Mucosa of descending colon (tissue), 3 donors: ENCODE data around the gene SRR. TPM values are rescaled to one million over a fixed set of nuclear protein-coding genes. Genes with fewer than 3 reads are reported as not detected.
A peak's percentile ranks its signal among the peaks of the same experiment; 100 is the strongest.

Experiments used
- ATAC-seq: fragments of 200-7000 bp; cut with Tn5 transposase; one replicate; pipeline ENCODE4 v1.9.1; 2020; ENCODE audit warnings: mild to moderate bottlenecking, moderate library complexity
- DNase-seq, 3 donors: peaks; one replicate each; pipeline ENCODE4 v3.0.0-alpha.2; 2020
- H3K36me3 ChIP-seq: fragments of 200-600 bp; one replicate; pipeline ENCODE4 v1.8.0; 2021; ENCODE audit warnings: low read depth, mild to moderate bottlenecking
- H3K4me1 ChIP-seq: fragments of 200-600 bp; one replicate; pipeline ENCODE4 v1.8.0; 2021; ENCODE audit warnings: low read depth, mild to moderate bottlenecking
- H3K4me3 ChIP-seq: fragments of 200-600 bp; one replicate; pipeline ENCODE4 v1.8.0; 2021; ENCODE audit warnings: mild to moderate bottlenecking
- H3K9me3 ChIP-seq: fragments of 200-600 bp; one replicate; pipeline ENCODE4 v1.8.0; 2021; ENCODE audit warnings: mild to moderate bottlenecking
- intact Hi-C, 2 donors: fragments of 100-400 bp; cut with DNase I in 1 of 2; cut with micrococcal nuclease in 1 of 2; formaldehyde crosslinking; loops; one replicate each; pipeline versions ENCODE4 v1.11.0 to v1.11.1; 2022; cut with DNase I, micrococcal nuclease
- total RNA-seq, 3 donors: library from RNA; stranded (reverse); fragmentation: NEBNext Ultra II Directional in 2 of 3; extraction: Animal tissue kit (Norgen Biotek cat#: 25700) in 2 of 3; gene quantifications; one replicate each; pipeline versions ENCODE4 v1.2.1 to v1.2.4, GENCODE V29; 2021 to 2023
- TF ChIP-seq, protein P1 (sequence below): fragments of 200-600 bp; IDR thresholded peaks from one replicate; pipeline ENCODE4 v1.8.0; 2022; ENCODE audit warnings: antibody characterized with exemption, mild to moderate bottlenecking
- donor health status: DM: no; HTN: no; CAD: no; lungs with moderate emphysema.
- donor health status: DM: no; HTN: no; CAD: no.
- donor health status: DM: no; HTN: yes; CAD: no.

SRR gene
- total RNA-seq, 3 donors from 2014 or later = 9.7 to 16.2 (median 9.8) TPM

DNA sequence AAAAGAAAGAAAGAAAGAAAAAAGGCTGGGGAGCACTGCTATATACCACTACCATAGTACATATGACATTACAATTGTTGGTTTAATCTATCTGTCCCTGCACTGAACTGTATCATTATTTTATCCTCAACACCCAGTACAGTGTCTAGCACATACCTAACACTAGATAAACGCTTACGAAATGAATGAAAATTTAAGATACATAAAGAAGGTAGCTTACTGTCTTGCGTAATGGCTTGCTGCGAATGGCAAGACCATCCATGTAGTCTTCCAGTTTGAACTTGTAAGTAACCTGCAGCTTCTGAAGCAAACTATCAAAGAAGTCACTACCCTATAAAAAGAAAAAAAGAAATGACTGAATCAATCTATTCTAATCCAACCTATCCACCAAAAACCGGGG, 6.7 kb upstream of the SRR start:
- Histone ChIP-seq H3K4me1 (peaks cover 10% of the 10 kb centered on the region), H3K36me3 (peaks cover 7% of the 10 kb centered on the region), H3K4me3 (no peak overlapping the region), H3K9me3 (no peaks in the 10 kb centered on the region)
- TF ChIP-seq, protein P1, sequence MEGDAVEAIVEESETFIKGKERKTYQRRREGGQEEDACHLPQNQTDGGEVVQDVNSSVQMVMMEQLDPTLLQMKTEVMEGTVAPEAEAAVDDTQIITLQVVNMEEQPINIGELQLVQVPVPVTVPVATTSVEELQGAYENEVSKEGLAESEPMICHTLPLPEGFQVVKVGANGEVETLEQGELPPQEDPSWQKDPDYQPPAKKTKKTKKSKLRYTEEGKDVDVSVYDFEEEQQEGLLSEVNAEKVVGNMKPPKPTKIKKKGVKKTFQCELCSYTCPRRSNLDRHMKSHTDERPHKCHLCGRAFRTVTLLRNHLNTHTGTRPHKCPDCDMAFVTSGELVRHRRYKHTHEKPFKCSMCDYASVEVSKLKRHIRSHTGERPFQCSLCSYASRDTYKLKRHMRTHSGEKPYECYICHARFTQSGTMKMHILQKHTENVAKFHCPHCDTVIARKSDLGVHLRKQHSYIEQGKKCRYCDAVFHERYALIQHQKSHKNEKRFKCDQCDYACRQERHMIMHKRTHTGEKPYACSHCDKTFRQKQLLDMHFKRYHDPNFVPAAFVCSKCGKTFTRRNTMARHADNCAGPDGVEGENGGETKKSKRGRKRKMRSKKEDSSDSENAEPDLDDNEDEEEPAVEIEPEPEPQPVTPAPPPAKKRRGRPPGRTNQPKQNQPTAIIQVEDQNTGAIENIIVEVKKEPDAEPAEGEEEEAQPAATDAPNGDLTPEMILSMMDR = no peak
- DNase-seq (no peak), ATAC-seq (no peak)
- intact Hi-C loops = no loop called here

DNA sequence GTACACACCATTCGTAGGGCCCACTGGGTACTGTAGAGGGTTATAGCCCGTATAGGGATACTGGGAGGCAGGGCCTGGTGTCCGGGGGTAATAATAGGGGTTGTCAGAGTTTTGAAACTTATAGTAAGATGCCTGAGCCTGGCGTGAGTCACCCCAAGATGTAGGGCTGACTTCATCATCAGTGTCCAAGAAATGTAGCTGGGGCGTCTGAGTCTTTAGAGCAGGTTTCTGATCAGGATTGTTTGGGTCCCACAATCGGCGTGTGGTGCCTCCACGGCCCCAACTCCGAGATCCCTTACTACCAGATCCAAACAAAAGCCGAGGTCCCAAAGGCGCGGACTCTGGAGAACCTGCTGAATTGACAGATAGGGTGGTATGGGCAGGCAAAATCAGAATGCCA, 4.6 kb upstream of the SRR start:
- Histone ChIP-seq H3K36me3 (no peaks in the 10 kb centered on the region), H3K4me3 (no peak overlapping the region), H3K4me1 (peaks cover 14% of the 10 kb centered on the region), H3K9me3 (no peaks in the 10 kb centered on the region)
- no peak for DNase-seq
- intact Hi-C loops = no loop called here
- no peak for ATAC-seq
- TF ChIP-seq, protein P1 = no peak

DNA sequence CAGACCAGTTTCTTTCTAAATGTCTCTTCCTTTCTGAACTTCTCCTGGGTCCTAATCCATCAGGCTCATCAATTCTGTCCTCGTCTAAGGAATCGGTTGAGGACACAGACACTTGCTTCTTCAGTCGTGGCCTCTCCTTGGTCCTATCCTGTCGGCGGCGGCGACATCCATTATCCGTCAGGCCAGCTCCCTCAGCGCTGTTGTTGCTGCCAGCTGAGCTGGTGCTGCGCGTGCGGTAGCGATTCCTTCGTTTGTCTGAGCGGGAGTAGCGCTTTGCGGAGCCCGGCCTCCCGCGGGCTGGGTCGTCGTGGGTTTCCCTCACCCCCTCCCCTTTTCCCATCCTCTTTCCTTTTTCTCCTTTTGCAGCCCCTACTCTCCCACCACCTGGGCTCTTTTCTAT, 4.0 kb upstream of the SRR start:
- Histone ChIP-seq H3K36me3 (no peaks in the 10 kb centered on the region), H3K4me1 (peaks cover 14% of the 10 kb centered on the region), H3K4me3 (no peak overlapping the region), H3K9me3 (no peaks in the 10 kb centered on the region)
- TF ChIP-seq, protein P1 = no peak
- intact Hi-C loops = no loop called here
- peak in 1 of 3 donors; percentile 50 for DNase-seq
- ATAC-seq = no peak

- TF ChIP-seq, protein P1 = no peak
- Histone ChIP-seq H3K4me3 (peak overlapping the region; percentile 88), H3K4me1 (peaks cover 14% of the 10 kb centered on the region), H3K9me3 (no peaks in the 10 kb centered on the region), H3K36me3 (no peaks in the 10 kb centered on the region)
- peak in 1 of 3 donors; percentile 10 for DNase-seq
- intact Hi-C loops = no loop called here
- ATAC-seq = peak; percentile 2
Measured at GRCh38 chr17:2302778-2303203, 959 bp upstream of the SRR start.

DNA sequence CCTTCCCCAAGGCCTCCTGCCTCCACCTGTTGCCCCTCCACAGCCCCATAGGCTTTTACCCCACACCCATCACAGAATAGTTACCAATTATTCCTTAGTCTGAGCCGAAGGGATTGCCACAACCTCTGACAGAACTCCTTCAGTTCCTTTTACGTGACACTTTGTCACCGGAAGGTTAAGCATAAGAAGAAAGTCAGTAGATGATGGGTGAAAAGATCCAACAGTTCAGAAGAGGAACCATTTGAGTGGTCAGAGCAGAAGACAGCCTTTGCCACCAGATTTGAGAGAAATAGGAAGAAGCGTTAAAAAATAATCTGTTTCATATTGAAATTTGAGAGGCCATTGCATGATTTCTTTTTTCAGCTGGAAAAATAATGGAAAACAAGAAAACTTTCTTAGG, 1.2 kb downstream of the SRR start:
- no peak for DNase-seq
- peaks cover 14% of the 10 kb centered on the region for H3K4me1 ChIP-seq
- no peaks in the 10 kb centered on the region for H3K36me3 ChIP-seq
- intact Hi-C loops = no loop called here
- TF ChIP-seq, protein P1 = no peak
- ATAC-seq = no peak
- no peak overlapping the region for H3K4me3 ChIP-seq
- H3K9me3 ChIP-seq = no peaks in the 10 kb centered on the region
